Raji (cell line): ENCODE data around the gene NDNF.

Source experiments
- POLR2A ChIP-seq: IDR thresholded peaks from 2 replicates; pipeline ENCODE4 v1.6.1; 2011; ENCODE audit warnings: low read depth, low read length, control low read depth; ENCODE audit not compliant: insufficient read depth

Gene NDNF, protein sequence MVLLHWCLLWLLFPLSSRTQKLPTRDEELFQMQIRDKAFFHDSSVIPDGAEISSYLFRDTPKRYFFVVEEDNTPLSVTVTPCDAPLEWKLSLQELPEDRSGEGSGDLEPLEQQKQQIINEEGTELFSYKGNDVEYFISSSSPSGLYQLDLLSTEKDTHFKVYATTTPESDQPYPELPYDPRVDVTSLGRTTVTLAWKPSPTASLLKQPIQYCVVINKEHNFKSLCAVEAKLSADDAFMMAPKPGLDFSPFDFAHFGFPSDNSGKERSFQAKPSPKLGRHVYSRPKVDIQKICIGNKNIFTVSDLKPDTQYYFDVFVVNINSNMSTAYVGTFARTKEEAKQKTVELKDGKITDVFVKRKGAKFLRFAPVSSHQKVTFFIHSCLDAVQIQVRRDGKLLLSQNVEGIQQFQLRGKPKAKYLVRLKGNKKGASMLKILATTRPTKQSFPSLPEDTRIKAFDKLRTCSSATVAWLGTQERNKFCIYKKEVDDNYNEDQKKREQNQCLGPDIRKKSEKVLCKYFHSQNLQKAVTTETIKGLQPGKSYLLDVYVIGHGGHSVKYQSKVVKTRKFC

DNA sequence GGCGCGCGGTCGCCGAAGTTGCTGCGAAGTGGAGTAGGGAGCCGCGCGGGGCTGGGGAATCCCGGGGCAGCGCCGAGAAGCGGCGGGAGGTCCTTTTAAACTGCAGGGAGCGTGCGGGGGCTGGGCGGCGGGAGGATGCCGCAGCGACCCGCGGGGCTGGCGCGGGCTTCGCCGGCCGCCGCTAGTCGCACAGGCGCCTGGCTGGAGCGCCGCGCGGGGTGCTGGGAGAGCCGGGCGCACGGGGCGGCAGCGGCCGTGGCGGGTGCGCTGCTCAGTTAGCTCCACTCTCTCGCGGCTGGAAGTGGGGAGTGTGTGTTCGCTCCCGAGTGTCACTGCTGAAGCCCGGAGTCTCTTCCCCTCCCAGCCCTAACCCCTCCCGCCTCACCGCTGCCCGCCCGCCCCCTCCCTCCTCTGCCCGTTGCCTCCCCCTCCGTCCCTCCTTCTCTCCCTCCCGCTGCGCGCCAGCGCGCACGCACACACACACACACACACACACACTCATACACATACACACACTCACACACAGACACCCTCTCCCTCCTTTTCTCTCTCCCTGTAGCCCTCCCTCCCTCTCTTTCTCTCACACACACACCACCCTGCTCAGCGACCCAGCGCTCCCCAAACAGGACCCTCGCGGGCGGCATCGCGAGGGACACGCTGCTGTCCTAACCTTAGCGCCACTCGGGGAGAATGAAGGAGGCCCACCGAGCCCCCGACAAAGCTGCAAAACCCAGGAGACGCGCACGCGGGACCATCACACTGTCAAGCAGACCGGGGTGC lies at the start of gene NDNF:
Gene NDNF (minus strand): TSS at position 312 of the 780 bp plus-strand sequence. CDS start 26,698 bp downstream, outside the sequence.
- no peak for TF ChIP-seq POLR2A

DNA sequence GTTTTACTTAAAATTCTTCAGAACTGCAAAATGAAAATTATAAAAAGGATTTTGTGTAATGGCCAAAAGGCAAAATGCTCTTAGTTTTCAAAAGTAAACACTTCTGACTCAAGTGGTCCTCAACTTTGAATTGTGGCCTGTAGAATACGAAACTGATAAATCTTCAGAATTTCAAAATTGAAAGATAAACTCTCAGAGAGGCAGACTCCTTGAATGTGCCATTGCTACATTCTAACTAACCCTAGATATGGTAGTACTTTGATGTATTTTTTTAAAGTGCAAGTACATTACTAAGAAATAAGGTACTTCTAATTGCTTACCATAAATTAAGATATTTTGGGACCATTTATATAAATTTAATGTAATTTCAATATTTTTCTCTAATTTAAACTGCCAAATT lies 47.4 kb upstream of the NDNF start:
- TF ChIP-seq POLR2A, result no peak

DNA sequence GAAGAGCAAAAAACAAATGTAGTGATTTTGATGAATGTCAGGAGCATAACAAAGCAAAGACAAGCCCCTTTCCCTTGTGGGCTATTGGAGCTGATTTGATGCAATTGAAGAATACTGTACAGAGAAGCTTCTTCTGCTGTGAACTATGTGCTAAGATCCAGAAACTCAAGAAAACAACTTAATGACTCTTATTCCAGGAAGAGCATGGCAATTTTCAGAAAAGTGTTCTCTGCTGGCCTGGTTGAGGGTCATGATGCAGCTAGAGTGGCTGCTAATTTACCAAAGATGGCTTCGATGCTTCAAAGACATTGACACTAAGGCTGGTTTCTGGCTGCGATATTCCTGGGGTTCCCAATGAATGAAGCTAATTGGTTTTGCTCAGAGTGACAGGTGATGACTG lies 46.0 kb upstream of the NDNF start:
- no peak for TF ChIP-seq POLR2A

DNA sequence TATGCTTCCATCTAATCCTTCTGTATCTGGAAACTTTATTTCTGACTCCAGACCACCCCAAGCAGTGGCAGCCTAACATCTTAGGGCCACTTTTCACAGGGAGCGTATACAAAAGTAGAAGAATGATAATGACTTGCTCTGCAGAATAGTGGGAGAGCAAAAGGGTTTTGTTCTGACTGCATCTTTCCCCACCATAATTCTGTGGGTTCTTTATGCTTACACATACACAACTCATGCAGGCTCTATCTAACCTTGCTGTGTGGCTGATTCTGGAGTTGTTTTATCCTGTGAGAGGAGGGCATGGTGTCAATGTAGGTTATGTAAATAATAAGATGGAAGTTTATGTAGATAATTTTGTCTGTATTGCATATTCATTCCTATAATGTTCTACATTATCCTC lies 42.4 kb upstream of the NDNF start:
- no peak for TF ChIP-seq POLR2A

DNA sequence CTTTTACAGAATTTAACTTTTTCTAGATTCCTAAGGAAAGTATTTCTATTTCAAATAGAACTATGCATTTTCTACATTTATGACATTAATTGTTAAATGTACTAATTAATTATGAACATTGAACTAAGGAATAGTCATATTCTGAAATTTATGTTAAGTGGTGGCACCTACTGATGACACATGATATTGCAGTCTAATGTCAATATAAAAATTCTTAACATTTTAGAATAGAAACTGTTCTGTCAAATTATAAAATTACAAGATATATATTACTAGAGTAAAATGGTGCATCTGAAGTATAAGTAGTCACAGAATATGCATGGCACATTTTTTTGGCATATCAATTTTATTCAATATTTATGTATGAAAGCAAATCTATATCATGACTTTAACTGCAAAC lies 40.2 kb upstream of the NDNF start:
- TF ChIP-seq POLR2A, result no peak

DNA sequence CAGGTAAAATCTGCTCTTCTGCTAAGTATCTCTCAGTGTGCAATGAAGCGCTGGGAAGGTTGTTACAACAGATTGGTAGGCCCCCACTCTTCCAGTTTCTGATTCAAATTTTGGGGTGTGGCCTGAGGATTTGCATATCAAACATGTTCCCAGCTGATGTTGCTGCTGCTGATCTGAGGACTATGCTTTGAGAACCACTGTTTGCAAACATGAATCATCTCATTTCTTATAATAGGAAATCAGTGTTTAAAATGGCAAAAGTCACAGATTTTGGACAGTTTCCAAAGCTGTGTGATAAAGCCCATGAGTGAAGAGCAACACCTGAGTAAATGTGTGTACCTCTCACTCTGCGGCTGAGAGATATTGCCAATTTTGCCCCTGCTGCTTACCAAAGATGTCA lies 36.2 kb upstream of the NDNF start:
- no peak for TF ChIP-seq POLR2A

DNA sequence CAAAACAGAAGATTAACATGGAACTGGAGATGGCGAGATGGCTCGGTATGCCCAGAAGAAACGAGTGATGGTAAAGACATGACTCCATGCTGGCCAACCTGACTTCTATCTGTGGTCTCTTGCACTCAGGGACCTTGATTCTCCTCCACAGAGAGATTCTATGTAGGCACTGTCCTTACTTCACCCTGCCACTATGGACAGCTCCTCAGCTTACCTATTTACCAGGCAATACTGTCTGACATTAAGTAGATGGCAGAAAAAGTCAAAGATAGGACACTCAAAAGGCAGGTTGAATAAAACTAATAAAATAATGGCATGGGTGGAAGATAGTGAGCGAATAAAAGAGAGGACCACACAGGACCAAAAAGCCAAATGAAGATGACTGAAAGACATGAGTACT lies 35.2 kb upstream of the NDNF start:
- TF ChIP-seq POLR2A, result no peak

DNA sequence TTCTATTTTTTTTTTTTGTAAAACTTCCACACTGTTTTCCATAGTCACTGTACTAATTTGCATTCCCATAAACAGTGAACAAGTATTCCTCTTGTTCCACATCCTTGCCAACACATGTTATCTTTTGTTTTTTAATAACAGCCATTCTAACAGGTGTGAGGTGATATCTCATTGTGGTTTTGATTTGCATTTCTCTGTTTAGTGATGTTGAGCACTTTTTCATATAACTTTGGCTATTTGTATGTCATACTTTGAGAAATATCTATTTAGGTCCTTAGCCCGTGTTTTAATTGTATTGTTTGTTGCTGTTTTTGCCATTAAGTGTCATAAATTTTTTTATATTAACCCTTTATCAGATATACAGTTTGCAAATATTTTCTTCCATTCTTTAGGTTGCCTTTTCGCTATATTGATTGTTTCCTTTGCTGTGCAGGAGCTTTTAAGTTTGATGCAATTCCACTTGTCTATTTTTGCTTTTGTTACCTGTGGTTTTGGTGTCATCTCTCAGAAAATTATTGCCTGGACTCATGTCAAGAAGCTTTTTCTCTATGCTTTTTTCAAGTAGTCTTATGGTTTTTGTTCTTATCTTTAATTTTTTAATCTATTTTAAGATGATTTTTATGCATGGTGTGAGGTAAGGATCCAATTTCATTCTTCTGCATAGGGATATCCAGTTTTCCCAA lies 27.9 kb upstream of the NDNF start:
- no peak for TF ChIP-seq POLR2A

DNA sequence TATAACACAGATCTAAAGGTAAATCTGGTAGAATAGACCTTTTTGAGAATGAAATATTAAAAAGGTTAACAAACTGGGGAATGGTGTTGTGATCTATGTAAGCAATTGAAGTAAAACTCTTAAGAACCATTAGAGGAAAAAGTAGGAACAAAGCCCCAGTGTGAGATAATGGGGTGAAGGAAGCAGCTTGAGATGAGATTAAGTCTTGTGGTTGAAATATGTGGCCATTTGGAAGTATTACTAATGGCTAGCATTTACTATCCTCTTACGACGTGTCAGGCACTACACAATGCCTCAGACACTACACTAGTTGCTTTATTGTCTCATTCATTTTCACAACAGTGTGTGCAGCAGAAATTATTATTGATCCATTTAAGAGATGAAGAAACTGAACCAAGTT lies 25.9 kb upstream of the NDNF start:
- no peak for TF ChIP-seq POLR2A

DNA sequence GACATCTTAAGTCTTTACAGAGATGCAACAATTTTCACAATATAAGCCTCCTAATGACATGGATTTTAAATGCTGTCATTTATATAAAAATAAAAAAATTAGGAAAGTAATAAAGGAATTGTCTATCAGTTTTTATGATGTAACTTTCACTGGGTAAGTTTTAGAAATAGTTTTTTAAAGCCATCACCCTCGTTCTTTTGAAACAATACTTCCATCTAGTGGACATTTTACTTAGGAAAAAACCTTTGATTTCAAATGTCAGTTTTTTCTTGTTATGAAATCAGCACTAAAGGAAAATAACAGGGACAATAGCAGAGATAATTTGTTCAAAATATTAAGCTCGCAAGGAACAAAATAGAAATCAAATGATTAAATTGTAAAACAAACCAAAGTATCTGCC lies 24.3 kb upstream of the NDNF start:
- no peak for TF ChIP-seq POLR2A

DNA sequence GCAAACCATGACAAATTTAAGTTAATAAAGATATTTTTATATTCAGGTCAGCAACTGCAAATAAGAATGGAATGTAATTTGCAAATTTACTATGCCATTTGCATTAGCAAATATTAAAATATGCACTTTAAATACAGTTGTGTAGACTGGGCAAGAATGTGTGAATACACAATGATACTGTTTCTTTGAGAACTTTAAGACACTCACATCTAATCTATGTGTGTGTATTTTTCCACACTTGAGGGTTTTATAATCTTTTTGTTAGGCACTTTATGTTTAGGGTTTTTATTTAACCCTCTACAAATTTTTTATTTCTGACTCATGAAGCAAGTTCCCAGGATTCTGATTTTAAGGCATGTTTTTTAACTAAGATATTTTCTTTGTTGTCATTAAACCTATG lies 23.9 kb upstream of the NDNF start:
- TF ChIP-seq POLR2A, result no peak

DNA sequence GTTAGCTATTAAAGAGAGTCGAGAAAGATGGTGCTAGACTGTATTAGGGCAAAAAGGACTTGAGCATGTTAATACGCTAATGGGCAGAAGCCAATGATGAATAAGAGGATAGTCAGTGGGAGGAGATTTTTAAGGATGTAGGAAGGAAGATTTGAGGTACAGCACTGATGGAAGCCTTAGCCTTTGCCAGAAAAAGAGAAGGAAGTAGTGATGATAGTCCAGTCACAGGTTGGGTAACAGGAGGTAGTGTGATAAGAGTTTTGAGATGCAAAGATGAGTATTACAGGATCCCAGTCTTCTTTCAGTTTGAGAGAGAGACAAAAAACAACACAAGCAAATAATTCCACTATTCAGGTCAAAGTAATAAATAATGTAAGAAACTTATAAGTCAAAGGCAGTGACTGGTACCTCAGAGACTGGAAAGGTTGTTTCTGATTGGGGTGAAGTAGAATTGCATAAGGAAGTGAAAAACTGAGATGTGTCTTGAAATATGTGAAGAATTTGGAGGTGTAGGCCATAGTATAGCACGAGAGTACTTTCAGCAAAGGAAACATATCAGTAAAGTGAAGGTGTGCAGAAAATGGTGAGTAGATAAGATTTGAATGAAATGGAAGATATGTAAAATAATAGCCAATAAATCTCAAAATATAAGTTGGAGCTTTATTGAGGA lies 22.1 kb upstream of the NDNF start:
- no peak for TF ChIP-seq POLR2A

DNA sequence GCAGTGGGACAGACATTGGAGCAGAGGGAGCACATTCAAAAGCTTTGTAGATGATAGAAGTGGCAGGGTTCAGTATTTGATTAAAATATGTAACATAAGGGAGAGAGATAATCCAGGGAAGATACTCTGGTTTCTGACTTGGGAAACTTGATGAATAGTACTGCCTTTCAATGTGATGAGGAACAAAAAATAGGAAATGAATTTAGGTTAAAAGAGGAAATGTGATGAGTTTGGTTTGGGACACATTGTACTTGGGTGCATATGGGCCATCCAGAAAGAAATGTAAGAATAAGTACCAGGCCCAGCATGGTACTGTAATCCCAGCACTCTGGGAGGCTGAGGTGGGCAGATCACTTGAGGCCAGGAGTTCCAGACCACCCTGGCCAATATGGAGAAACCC lies 20.9 kb upstream of the NDNF start:
- no peak for TF ChIP-seq POLR2A

DNA sequence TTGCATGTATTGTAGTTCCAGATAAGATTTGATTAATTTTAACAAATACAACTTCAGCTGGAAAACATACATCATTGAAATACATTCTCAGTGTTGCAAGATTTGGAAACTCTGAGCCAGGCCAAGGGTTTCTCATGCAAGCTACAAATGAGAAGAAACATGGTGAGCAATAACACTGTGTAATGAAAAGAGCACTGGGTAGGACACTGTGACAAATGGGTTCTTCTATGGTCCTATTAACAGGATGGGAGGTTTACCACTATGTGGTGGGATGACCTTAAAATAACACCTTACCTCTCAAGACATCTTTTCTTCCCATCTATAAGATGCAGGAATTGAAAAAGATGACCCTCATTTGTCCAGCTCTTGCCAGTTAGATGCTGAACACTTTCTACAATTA lies 19.6 kb upstream of the NDNF start:
- no peak for TF ChIP-seq POLR2A

DNA sequence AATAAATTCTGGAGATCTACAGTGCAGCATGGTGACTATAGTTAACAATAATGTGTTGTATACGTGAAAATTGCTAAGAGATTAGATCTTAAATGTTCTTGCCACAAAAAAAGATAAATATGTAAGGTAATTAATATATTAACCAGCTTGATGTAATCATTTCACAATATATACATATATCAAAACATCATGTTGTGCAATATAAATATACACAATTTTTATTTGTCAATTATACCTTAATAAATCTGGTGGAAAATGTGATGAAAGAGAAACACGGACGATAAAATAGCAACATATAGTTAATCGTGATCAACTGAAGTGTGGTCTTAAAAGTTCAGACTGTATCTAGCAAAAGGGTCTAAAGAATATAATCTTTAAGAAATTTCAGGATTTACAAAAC lies 16.5 kb upstream of the NDNF start:
- no peak for TF ChIP-seq POLR2A
